Mesenchymal stem cell (in vitro differentiated cells and primary cell): ENCODE measurements around the gene CAPN15.

Experiments
- DNase-seq: peaks from one replicate; pipeline ENCODE4 v3.0.0-alpha.2; 2013
- H2AFZ ChIP-seq: one replicate; pipeline ENCODE4 v1.6.1; 2013; ENCODE audit warnings: low read depth, mild to moderate bottlenecking, control low read depth, inconsistent platforms, low read length, moderate library complexity
- H2AK5ac ChIP-seq: 2 replicates; pipeline ENCODE4 v1.6.1; 2013; ENCODE audit warnings: low read length, moderate library complexity, mild to moderate bottlenecking, inconsistent platforms; ENCODE audit not compliant: severe bottlenecking
- H2BK120ac ChIP-seq: one replicate; pipeline ENCODE4 v1.6.1; 2013; ENCODE audit warnings: low read depth, mild to moderate bottlenecking, inconsistent platforms, low read length, moderate library complexity
- H2BK12ac ChIP-seq, 2 experiments: one replicate each; pipeline ENCODE4 v1.6.1; 2013; ENCODE audit warnings: inconsistent platforms in 2 of 2, low read length in 2 of 2, mild to moderate bottlenecking in 2 of 2, moderate library complexity in 2 of 2, control low read depth in 1 of 2
- H2BK15ac ChIP-seq: one replicate; pipeline ENCODE4 v1.6.1; 2013; ENCODE audit warnings: mild to moderate bottlenecking, low read depth, inconsistent platforms; ENCODE audit not compliant: poor library complexity, severe bottlenecking
- H2BK5ac ChIP-seq: 2 replicates; pipeline ENCODE4 v1.6.1; 2013; ENCODE audit warnings: low read depth, mild to moderate bottlenecking, low read length, control low read depth, inconsistent platforms; ENCODE audit not compliant: poor library complexity, severe bottlenecking
- H3K14ac ChIP-seq, 2 experiments: one replicate each; pipeline ENCODE4 v1.6.1; 2013; ENCODE audit warnings: inconsistent platforms in 2 of 2, low read length in 2 of 2, control low read depth in 1 of 2, mild to moderate bottlenecking in 1 of 2, moderate library complexity in 1 of 2
- H3K18ac ChIP-seq, 2 experiments: one replicate each; pipeline ENCODE4 v1.6.1; 2013; ENCODE audit warnings: inconsistent platforms in 2 of 2, low read length in 2 of 2, control low read depth in 1 of 2, low read depth in 1 of 2, mild to moderate bottlenecking in 1 of 2
- H3K23ac ChIP-seq, 2 experiments: one replicate each; pipeline ENCODE4 v1.6.1; 2013; ENCODE audit warnings: inconsistent platforms in 2 of 2, low read length in 2 of 2, mild to moderate bottlenecking in 2 of 2, moderate library complexity in 2 of 2, control low read depth in 1 of 2
- H3K27ac ChIP-seq: 2 replicates; pipeline ENCODE4 v1.5.1; 2013; ENCODE audit warnings: mild to moderate bottlenecking, moderate library complexity, low read length, control low read depth, inconsistent platforms; ENCODE audit not compliant: poor library complexity, severe bottlenecking
- H3K27me3 ChIP-seq, 2 experiments: 2 replicates each; pipeline versions ENCODE4 v1.6.1 to v1.7.0; 2013; ENCODE audit warnings: low read length in 2 of 2, mild to moderate bottlenecking in 2 of 2, moderate library complexity in 2 of 2, control low read depth in 1 of 2, inconsistent platforms in 1 of 2; ENCODE audit not compliant: control insufficient read depth in 1 of 2, insufficient read depth in 1 of 2
- H3K36me3 ChIP-seq, 2 experiments: 2 replicates each; pipeline versions ENCODE4 v1.6.1 to v1.7.0; 2013; ENCODE audit warnings: low read length in 2 of 2, control low read depth in 1 of 2, inconsistent platforms in 1 of 2, low read depth in 1 of 2, mild to moderate bottlenecking in 1 of 2; ENCODE audit not compliant: insufficient read depth in 2 of 2, control insufficient read depth in 1 of 2
- H3K4ac ChIP-seq, 2 experiments: one replicate each; pipeline ENCODE4 v1.6.1; 2013; ENCODE audit warnings: inconsistent platforms in 2 of 2, low read length in 2 of 2, mild to moderate bottlenecking in 2 of 2, moderate library complexity in 2 of 2, control low read depth in 1 of 2, low read depth in 1 of 2
- H3K4me1 ChIP-seq: 2 replicates; pipeline ENCODE4 v1.6.1; 2013; ENCODE audit warnings: low read depth, low read length, control low read depth; ENCODE audit not compliant: control insufficient read depth, insufficient read depth
- H3K4me2 ChIP-seq: 2 replicates; pipeline ENCODE4 v1.6.1; 2013; ENCODE audit warnings: low read length, mild to moderate bottlenecking, inconsistent platforms; ENCODE audit not compliant: poor library complexity, severe bottlenecking
- H3K4me3 ChIP-seq, 2 experiments: 2 replicates each; pipeline versions ENCODE4 v1.5.1 to v1.7.0; 2013; ENCODE audit warnings: low read length in 2 of 2, mild to moderate bottlenecking in 2 of 2, control low read depth in 1 of 2, low read depth in 1 of 2; ENCODE audit not compliant: insufficient read depth in 1 of 2
- H3K79me1 ChIP-seq: replicated peaks from 2 replicates; pipeline ENCODE4 v1.6.1; 2013; ENCODE audit warnings: mild to moderate bottlenecking, control low read depth, low read length, inconsistent platforms; ENCODE audit not compliant: poor library complexity, severe bottlenecking
- H3K9ac ChIP-seq: 2 replicates; pipeline ENCODE4 v1.7.0; 2013; ENCODE audit warnings: mild to moderate bottlenecking, low read length, moderate library complexity
- H3K9me3 ChIP-seq: 2 replicates; pipeline ENCODE4 v1.7.0; 2013; ENCODE audit warnings: mild to moderate bottlenecking, low read length; ENCODE audit not compliant: control insufficient read depth
- H4K8ac ChIP-seq: one replicate; pipeline ENCODE4 v1.6.1; 2013; ENCODE audit warnings: inconsistent platforms, mild to moderate bottlenecking, low read length, moderate library complexity
- H4K91ac ChIP-seq: one replicate; pipeline ENCODE4 v1.6.1; 2013; ENCODE audit warnings: mild to moderate bottlenecking, low read length, inconsistent platforms
- WGBS: methylation state at CpG from one replicate; pipeline ENCODE4 v1.1.7; 2013; ENCODE audit warnings: mixed read lengths; 5-methylcytosine and 5-hydroxymethylcytosine counted together

Gene CAPN15

DNA sequence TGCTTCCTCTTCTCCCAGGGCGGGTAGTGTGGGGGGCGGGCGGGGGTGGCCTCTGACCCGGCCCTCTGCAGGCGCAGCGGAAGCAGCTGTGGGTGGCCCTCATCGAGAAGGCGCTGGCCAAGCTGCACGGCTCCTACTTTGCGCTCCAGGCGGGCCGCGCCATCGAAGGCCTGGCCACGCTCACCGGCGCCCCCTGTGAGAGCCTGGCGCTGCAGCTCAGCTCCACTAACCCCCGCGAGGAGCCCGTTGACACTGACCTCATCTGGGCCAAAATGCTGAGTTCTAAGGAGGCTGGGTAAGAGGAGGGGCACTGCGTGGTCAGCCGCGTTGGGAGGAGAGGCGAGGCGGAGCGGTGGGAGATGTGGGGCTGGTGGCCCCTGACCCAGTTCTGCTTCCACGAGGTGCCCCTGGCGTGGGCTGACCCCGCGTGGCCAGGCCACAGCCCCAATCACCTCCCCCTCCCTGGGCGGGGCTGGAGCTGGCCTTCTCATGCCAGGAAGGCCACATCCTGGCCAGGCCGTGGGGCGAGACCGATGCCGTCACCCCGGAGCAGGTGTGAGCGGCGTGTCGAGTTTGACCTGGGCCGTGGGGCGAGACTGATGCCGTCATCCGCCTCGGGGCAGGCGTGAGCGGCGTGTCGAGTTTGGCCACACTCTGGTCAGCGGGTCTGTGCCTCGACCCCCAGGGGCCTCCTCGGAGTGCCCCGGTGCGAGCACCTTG lies 22.2 kb downstream of the CAPN15 start:
- peaks cover 50% of the 10 kb centered on the region for H3K79me1 ChIP-seq
- no peak overlapping the region for H3K14ac ChIP-seq
- H2BK5ac ChIP-seq: no peak overlapping the region
- H3K27ac ChIP-seq: no peak overlapping the region
- H3K36me3 ChIP-seq: peaks cover 30 to 97% of the 10 kb centered on the region in 2 experiments
- DNase-seq: no peak
- H3K18ac ChIP-seq: no peak overlapping the region
- no peak overlapping the region for H3K23ac ChIP-seq
- no peaks in the 10 kb centered on the region for H3K27me3 ChIP-seq
- no peaks in the 10 kb centered on the region for H3K9me3 ChIP-seq
- H3K4me1 ChIP-seq: peaks cover 7% of the 10 kb centered on the region
- 98% methylated on average over 54 of the region's 54 CpGs for WGBS
- H3K9ac ChIP-seq: no peak overlapping the region
- no peak overlapping the region for H2BK15ac ChIP-seq
- no peak overlapping the region for H2BK120ac ChIP-seq
- no peak overlapping the region for H2BK12ac ChIP-seq
- peak overlapping the region; percentile 15 for H4K91ac ChIP-seq
- no peak overlapping the region for H3K4ac ChIP-seq
- H3K4me3 ChIP-seq: no peak overlapping the region
- H2AK5ac ChIP-seq: no peak overlapping the region
- no peak overlapping the region for H2AFZ ChIP-seq
- H4K8ac ChIP-seq: no peak overlapping the region
- H3K4me2 ChIP-seq: no peak overlapping the region

DNA sequence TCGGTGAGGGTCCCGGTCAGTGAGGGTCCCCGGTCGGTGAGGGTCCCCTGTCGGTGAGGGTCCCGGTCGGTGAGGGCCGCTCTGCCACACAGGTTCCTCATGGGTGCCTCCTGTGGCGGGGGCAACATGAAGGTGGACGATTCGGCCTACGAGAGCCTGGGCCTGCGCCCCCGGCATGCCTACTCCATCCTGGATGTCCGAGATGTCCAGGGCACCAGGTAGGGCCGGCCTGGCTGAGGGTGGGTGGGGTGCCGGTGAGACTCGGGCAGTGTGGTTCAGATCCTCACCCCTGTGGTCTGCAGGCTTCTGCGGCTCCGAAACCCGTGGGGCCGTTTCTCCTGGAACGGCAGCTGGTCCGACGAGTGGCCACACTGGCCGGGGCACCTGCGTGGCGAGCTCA lies 23.7 kb downstream of the CAPN15 start:
- Histone ChIP-seq H4K91ac (no peak overlapping the region), H2AFZ (no peak overlapping the region), H2AK5ac (no peak overlapping the region), H3K23ac (no peak overlapping the region), H2BK12ac (no peak overlapping the region), H2BK120ac (no peak overlapping the region), H2BK15ac (no peak overlapping the region), H3K4ac (no peak overlapping the region), H3K79me1 (peaks cover 43% of the 10 kb centered on the region), H3K14ac (no peak overlapping the region), H3K9me3 (no peaks in the 10 kb centered on the region), H3K27me3 (no peaks in the 10 kb centered on the region), H2BK5ac (no peak overlapping the region), H3K4me1 (peaks cover 15% of the 10 kb centered on the region), H4K8ac (no peak overlapping the region), H3K4me2 (no peak overlapping the region), H3K27ac (no peak overlapping the region), H3K18ac (no peak overlapping the region), H3K4me3 (no peak overlapping the region), H3K36me3 (peaks cover 30 to 91% of the 10 kb centered on the region in 2 experiments), H3K9ac (no peak overlapping the region)
- WGBS: 96% methylated on average over 23 of the region's 28 CpGs
- DNase-seq: no peak

DNA sequence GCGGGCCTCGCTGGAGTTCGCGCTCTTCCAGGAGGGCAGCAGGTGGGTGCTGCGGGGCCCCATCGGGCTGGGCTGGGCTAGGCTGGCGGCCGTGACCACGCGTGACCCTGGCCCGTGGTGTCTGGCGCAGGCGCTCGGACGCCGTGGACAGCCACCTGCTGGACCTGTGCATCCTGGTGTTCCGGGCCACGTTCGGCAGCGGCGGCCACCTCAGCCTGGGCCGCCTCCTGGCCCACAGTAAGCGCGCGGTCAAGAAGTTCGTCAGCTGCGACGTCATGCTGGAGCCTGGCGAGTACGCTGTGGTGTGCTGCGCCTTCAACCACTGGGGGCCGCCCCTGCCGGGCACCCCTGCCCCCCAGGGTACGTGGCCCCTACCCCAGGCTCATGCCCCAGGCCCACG lies 24.7 kb downstream of the CAPN15 start:
- no peak overlapping the region for H2BK12ac ChIP-seq
- no peak overlapping the region for H2BK120ac ChIP-seq
- no peak overlapping the region for H3K18ac ChIP-seq
- no peak overlapping the region for H3K4me2 ChIP-seq
- no peak for DNase-seq
- H3K4me3 ChIP-seq: no peak overlapping the region
- no peak overlapping the region for H3K9ac ChIP-seq
- no peak overlapping the region for H2AFZ ChIP-seq
- H3K23ac ChIP-seq: no peak overlapping the region
- peaks cover 15% of the 10 kb centered on the region for H3K4me1 ChIP-seq
- WGBS: 96% methylated on average over 33 of the region's 35 CpGs
- no peak overlapping the region for H3K14ac ChIP-seq
- H4K91ac ChIP-seq: no peak overlapping the region
- peaks cover 34% of the 10 kb centered on the region for H3K79me1 ChIP-seq
- H2BK15ac ChIP-seq: no peak overlapping the region
- H3K27me3 ChIP-seq: peaks cover 0 to under 1% of the 10 kb centered on the region in 2 experiments
- H3K4ac ChIP-seq: no peak overlapping the region
- H2BK5ac ChIP-seq: no peak overlapping the region
- H3K27ac ChIP-seq: no peak overlapping the region
- H3K9me3 ChIP-seq: no peaks in the 10 kb centered on the region
- H2AK5ac ChIP-seq: no peak overlapping the region
- H4K8ac ChIP-seq: no peak overlapping the region
- H3K36me3 ChIP-seq: peaks cover 30 to 82% of the 10 kb centered on the region in 2 experiments

DNA sequence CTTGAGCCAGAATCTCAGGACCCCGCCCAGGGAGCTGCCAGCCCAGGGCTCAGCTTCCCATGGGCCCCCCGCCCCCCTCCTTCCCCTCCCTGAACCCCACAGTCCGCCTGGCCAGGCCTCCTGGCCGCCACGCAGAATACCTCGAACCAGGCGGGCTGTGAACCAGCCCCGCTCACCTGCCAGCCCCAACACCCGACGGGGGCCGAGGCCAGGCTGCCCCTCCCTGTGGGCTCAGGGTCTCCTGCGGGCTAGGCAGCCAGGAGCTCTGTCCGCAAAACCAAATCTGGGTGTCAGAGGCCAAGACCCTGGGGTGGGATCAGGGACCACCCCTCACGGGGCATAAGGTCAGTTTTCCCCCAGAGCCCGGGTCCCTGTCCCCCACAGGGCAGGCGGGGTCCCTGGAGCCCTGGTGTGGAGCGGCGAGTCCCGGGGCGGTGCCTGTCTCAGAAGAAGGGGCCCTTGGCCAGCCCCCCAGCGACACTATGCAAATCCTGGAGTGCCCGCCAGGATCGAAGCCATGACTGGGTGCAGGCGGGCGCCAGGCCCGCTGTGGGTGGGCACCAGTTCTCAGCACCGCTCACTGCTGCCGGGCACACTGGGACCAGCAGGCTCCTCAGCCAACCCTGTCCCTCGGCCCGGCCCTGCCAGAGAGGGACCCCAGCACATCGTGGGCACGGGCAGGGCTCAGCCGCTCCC lies 26.2 kb downstream of the CAPN15 start:
- no peak overlapping the region for H3K27ac ChIP-seq
- no peak overlapping the region for H3K23ac ChIP-seq
- no peak overlapping the region for H2BK5ac ChIP-seq
- no peak overlapping the region for H4K91ac ChIP-seq
- peaks cover 24 to 69% of the 10 kb centered on the region in 2 experiments for H3K36me3 ChIP-seq
- 96% methylated on average over 33 of the region's 33 CpGs for WGBS
- no peak overlapping the region for H2AK5ac ChIP-seq
- no peak overlapping the region for H4K8ac ChIP-seq
- H3K9me3 ChIP-seq: no peaks in the 10 kb centered on the region
- H3K14ac ChIP-seq: no peak overlapping the region
- no peak overlapping the region for H3K4ac ChIP-seq
- peaks cover 20% of the 10 kb centered on the region for H3K4me1 ChIP-seq
- no peak for DNase-seq
- H2BK120ac ChIP-seq: no peak overlapping the region
- peaks cover 12% of the 10 kb centered on the region in 2 experiments for H3K27me3 ChIP-seq
- no peak overlapping the region for H3K4me3 ChIP-seq
- H3K18ac ChIP-seq: no peak overlapping the region
- no peak overlapping the region for H2BK15ac ChIP-seq
- peak overlapping the region; percentile 29 for H3K9ac ChIP-seq
- no peak overlapping the region for H2BK12ac ChIP-seq
- H3K4me2 ChIP-seq: no peak overlapping the region
- H2AFZ ChIP-seq: no peak overlapping the region
- peaks cover 20% of the 10 kb centered on the region for H3K79me1 ChIP-seq
